ENCODE measurements around the gene HS2ST1.
A peak's percentile ranks its signal among the peaks of the same experiment; 100 is the strongest.

DNA sequence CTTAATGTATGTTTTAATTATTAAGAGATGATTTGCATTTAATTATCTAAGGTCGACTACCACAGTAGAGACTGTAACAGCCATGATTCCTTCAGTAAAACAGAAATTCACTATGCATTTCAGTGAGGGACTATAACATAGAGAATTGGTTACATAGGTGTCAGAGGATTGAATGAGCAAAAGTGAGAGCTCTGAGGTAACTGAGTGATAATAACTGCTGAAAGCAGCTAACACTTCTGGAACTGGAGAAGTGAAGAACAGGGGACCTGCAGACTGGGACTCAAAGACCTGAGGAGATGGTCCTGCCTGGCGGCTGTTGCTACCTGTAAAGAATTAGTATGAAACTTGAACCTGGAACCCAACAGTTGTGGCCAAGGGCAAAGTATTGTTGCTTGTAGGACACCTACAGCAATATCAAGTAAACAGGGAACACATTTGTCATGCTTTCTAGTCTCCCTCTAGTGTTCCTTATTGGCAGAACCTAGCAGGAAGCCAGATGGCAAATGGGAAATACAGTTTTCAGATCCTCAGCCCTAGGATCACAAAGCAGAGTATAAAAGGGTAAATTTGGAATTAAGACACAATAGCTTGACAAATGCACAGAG lies 110.6 kb downstream of the HS2ST1 start:
- TF ChIP-seq, protein P1, sequence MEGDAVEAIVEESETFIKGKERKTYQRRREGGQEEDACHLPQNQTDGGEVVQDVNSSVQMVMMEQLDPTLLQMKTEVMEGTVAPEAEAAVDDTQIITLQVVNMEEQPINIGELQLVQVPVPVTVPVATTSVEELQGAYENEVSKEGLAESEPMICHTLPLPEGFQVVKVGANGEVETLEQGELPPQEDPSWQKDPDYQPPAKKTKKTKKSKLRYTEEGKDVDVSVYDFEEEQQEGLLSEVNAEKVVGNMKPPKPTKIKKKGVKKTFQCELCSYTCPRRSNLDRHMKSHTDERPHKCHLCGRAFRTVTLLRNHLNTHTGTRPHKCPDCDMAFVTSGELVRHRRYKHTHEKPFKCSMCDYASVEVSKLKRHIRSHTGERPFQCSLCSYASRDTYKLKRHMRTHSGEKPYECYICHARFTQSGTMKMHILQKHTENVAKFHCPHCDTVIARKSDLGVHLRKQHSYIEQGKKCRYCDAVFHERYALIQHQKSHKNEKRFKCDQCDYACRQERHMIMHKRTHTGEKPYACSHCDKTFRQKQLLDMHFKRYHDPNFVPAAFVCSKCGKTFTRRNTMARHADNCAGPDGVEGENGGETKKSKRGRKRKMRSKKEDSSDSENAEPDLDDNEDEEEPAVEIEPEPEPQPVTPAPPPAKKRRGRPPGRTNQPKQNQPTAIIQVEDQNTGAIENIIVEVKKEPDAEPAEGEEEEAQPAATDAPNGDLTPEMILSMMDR (conservative IDR thresholded peaks at IDR 0.05 in 1 of 2, IDR thresholded peaks at IDR 0.05 in 1 of 2; ENCODE audit: low read depth in 1 of 2, low read length in 2 of 2) = peak; percentile 41 to 62
- no peak for TF ChIP-seq EZH2 (IDR thresholded peaks at IDR 0.05; ENCODE audit: low read length, missing control alignments)
